Measurements from ENCODE around the gene VPS72.
"Not testable (repeated sequence)": the region's sequence is repeated elsewhere in the genome, so short reads cannot be mapped to it uniquely, and the experiment has no call there.

Gene VPS72

DNA sequence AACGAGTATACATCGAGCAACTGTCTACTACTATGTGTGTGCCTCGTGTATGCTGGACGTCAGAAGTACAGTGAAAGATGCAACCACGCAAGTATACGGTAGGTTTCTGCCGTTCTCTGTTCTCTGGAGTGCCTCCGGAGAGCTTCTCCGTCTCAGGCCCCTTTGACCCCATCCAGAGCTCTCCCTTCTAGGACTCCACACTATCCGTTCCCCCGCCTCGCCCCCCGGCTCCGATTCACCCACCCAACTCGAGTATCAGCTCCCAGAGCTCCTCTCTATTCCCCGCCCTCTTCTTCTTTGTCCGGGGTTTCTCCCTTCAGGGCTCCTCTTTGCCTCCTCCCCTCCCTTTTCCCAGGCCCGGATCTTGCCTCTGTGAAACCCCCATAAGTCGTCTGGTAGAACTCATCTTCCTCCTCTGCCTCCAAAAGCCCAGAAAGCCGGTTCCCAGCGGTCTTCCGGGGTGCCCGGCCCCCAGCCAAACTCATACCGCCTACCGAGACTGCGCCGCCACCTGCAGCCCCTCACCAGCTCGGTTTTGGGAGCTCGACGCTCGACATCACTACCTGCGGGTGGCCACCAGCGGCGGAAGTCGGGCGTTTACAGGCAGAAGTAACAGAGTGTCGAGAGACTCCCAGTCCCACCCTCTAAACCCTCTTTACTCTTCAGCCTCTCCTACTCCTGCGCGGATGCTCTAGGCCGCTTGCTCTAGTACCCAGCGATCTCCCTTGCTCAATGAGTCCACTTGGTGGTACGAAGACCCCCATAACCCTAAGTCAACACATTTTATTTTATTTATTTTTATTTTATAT, at the start of gene VPS72:
TSS of gene VPS72 (minus strand) at position 561 of the 809 bp plus-strand sequence. CDS start at position 485, 76 bp downstream.
- DNase-seq: peak; percentile 85 to 86

DNA sequence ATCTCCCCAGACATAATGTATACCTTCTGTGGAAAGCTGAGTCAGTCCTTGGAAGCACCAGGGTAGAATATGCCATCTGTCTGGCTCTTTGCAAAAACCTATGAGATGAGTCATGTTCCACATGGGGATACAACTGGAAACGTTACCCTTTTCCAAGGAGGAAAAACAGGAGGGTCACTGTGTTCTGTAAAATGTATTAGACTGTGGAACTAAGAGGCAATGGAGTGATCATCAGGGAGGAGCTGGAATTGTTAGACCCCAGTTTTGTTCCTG, 48.4 kb upstream of the VPS72 start:
- DNase-seq: no peak

GRCh38 chr1:151237678-151238466, 47.9 kb upstream of the VPS72 start:
- DNase-seq: no peak

DNA sequence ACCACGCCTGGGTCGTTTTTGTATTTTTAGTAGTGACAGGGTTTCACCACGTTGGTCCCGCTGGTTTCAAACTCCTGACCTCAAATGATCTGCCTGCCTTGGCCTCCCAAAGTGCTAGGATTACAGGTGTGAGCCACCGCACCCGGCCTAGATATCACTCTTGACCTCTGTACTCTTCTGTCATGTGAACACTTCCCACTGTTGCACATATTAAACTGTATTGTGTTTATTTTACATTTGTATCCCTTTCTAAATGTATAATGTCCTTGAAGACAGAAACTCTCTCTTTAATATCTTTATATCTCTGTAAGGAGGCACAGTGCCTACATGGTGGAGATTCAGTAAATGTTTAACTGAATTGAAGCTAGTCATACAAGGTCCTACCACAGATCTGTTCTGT, 45.2 kb upstream of the VPS72 start:
- no peak for DNase-seq

DNA sequence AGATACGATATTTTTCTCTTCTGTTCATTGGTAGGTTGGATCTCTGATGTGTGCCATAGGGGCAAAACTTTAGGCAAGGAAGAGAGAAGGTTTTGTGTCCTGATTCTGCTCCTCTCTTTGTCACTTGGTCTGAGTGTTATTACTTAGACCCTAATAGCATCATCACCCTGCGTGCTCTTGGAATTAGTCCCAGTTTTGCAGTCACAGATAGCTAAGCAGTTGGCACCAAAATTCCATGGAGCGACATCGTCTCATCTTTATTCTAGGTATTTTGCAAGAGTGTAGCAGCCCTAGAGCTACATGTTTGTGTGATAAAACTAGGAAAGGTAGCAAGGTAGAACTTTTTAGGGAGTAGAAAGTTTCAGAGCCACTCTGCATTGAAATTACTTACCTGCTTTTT, 32.1 kb upstream of the VPS72 start:
- DNase-seq: no peak

DNA sequence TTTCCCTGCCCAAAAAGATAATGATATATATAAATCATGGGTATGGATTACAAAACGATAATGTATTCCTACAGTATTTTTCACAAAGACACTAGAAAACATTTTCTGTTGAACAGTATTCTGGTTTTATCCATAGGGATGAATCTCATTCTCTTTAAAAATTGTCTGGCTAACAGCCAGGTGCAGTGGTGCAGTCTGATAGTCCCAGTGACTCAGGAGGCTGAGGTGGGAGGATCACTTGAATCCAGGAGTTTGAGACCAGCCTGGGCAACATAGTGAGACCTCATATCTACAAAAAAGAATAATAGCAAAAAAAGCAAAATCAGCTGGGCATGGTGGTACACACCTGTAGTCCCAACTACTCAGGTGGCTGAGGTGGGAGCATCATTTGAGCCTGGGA, 31.6 kb upstream of the VPS72 start:
- no peak for DNase-seq

- DNase-seq: no peak
These were observed 23.6 kb upstream of the VPS72 start for GRCh38 chr1:151213560-151213959.

GRCh38 chr1:151211972-151212705, 22.1 kb upstream of the VPS72 start:
- no peak for DNase-seq

DNA sequence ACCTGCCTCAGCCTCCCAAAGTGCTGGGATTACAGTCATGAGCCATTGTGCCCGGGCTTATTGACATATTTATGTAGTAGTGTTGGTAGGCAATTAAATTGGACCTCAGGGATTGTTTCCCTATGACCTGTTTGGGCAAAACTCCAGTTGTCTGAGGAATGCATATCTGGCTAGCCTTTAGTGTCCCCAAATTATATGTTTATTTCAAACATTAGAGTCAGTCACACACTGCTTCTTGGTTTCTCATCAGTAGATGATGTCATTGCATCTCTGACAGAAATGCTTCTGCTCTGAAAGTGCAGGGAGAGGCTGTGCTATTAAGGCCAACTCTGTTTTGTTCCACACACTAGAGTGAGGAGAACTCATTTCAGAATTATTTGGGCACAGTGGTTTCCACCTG, 20.8 kb upstream of the VPS72 start:
- DNase-seq: no peak

- DNase-seq: not testable (repeated sequence)
These were observed 15.5 kb upstream of the VPS72 start for GRCh38 chr1:151205381-151205965.

DNA sequence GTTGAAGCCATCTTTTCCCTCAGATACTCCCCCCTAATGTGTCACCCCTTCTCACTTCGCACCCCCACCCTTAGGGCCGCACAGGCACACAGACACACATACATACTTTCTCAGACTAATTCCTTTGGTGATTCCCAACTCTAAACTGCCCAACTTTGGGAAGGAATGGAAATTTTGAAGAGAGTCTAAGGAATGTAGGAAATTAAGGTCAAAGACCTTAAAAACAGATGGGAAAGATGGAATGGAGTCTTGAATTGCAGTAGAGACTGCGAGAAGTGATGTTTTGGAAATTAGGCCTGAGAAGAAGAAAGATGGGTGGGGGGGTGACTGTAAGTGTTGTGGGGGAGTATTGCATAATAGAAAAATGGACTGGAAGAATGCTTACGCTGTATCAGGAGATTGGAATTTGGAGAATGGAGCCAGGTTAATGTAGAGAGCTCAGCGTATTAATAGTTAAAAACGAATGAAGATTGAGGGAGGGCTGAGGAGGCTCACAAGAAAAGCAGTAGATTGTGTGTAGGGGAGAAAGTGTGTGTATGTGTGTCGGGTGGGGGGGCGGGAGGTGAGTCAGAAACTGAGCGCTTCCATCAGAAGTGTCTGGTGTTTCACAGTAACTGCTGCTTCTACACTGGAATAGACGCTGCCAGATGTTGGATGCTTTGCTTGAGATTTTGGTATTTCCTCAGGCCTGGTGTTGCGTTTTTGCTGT, 10.0 kb upstream of the VPS72 start:
- DNase-seq: peak in 1 of 2 donors; percentile 10

GRCh38 chr1:151198254-151199127, 8.5 kb upstream of the VPS72 start, which contains the start of gene PIP5K1A:
Gene PIP5K1A, plus strand, starts transcription at chr1:151198552. Its CDS starts 445 bp downstream, at chr1:151198997.
- DNase-seq: peak; percentile 99

GRCh38 chr1:151197863-151198253, 7.9 kb upstream of the VPS72 start:
- no peak for DNase-seq

DNA sequence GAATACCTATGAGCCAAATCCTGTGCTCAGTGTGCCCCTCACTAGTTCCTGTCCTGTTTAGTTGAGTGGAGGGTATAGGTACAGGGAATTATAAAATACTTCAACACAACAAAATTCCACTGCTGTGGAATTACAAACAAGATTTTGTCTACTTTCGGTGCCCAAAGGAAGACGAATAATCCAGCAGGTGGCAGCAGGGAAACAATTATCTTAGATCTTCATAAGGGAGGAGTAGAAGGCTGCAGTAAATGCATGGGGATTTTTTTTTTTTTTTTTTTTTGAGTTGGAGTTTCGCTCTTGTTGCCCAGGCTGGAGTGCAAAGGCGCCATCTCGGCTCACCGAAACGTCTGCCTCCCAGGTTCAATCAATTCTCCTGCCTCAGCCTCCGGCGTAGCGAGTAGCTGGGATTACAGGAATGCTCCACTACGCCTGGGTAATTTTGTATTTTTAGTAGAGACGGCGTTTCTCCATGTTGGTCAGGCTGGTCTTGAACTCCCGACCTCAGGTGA, 6.3 kb upstream of the VPS72 start:
- peak; percentile 51 to 71 for DNase-seq

- DNase-seq: not testable (repeated sequence)
These were observed 5.0 kb upstream of the VPS72 start for GRCh38 chr1:151194894-151195594.

DNA sequence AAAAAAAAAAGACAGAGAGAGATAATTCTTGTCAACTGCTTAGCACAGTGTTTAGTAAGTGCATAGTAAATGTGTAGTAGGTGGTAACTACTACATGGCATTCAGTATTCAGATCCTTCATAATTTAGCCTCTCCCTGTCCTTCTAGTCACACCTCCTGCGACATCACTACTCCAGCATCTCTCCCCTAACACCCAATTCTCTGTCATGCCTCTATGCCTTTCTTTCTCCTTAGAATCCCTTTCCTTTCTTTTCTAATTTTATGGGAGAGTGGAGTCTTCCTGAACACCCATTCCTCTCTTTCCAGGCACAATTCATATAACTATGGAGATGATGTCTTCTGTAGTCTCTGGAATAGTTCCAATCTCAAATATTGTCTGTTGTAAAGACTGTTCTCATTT, 3.9 kb upstream of the VPS72 start:
- no peak for DNase-seq

GRCh38 chr1:151193304-151193703, 3.3 kb upstream of the VPS72 start:
- DNase-seq: no peak

DNA sequence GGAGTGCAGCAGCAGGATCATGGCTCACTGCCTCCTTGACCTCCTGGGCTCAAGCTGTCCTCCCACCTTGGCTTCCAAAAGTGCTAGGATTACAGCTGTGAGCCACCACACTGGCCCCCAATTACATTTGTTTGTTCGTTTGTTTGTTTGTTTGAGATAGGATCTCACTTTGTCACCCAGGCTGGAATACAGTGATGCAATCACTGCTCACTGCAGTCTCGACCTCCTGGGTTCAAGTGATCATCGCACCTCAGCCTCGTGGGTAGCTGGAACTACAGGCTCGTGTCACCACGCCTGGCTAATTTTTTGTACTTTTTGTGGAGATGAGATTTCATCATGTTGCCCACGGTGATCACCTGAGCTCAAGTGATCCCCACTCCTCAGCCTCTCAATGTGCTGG, 2.0 kb upstream of the VPS72 start:
- DNase-seq: no peak

- DNase-seq: not testable (repeated sequence)
These were observed 1.3 kb downstream of the VPS72 start for GRCh38 chr1:151188667-151189066.

GRCh38 chr1:151187205-151187604, 2.8 kb downstream of the VPS72 start:
- DNase-seq: no peak

DNA sequence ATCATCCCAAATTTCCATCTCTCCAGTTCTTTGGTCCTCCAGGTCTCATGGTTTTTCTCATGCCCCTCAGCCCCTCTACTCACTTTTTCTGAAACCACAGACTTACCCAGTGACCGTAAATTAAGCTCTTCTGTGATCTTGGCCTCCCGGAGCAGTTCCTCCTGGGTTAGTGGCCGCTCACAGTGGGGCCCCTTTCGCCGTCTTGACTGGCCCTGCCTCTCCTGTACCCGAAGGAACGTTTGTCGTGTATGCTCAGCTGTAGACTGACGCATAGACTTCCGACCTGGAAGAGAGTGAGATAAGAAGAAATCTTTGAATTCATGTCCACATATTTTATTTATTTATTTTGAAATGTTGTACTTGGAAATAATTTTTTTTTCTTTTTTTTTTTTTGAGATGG, 5.8 kb downstream of the VPS72 start:
- no peak for DNase-seq

Measured in CD4-positive, alpha-beta T cell treated with Interleukin-1 beta for 1 hour (primary cell).